DND-41 (cell line): ENCODE results near the gene NRXN3.

Experiments
- ATAC-seq: fragments of 200-7000 bp; cut with Tn5 transposase; 3 replicates; pipeline ENCODE4 v1.9.1; 2021; ENCODE audit warnings: low read depth; ENCODE audit not compliant: insufficient read depth
- DNase-seq: peaks from one replicate; pipeline ENCODE4 v3.0.0-alpha.2; 2020
- H2AFZ ChIP-seq: 2 replicates; pipeline ENCODE4 v1.6.0; 2012; ENCODE audit warnings: low read depth, low read length
- H3K27ac ChIP-seq: 2 replicates; pipeline ENCODE4 v1.5.1; 2012; ENCODE audit warnings: low read length, inconsistent platforms
- H3K27me3 ChIP-seq: fragments of 200-600 bp; sonication (generic); 2 replicates; pipeline ENCODE4 v1.6.0; 2012; ENCODE audit warnings: low read length, mild to moderate bottlenecking, inconsistent platforms; ENCODE audit not compliant: insufficient read depth, poor library complexity
- H3K36me3 ChIP-seq: 2 replicates; pipeline ENCODE4 v1.5.1; 2012; ENCODE audit warnings: low read length, inconsistent platforms; ENCODE audit not compliant: insufficient read depth
- H3K4me1 ChIP-seq: 2 replicates; pipeline ENCODE4 v1.5.1; 2012; ENCODE audit warnings: mild to moderate bottlenecking, low read length; ENCODE audit not compliant: insufficient read depth
- H3K4me2 ChIP-seq: 2 replicates; pipeline ENCODE4 v1.6.0; 2012; ENCODE audit warnings: mild to moderate bottlenecking, moderate library complexity, low read length, inconsistent platforms; ENCODE audit not compliant: insufficient read depth
- H3K4me3 ChIP-seq, 2 experiments: fragments of 200-600 bp in 1 of 2; shearing (Covaris generic) in 1 of 2; 2 replicates each; pipeline ENCODE4 v1.5.1; 2012 to 2016; ENCODE audit warnings: inconsistent platforms in 2 of 2, low read length in 2 of 2, mild to moderate bottlenecking in 2 of 2, low read depth in 1 of 2, moderate library complexity in 1 of 2
- H3K79me2 ChIP-seq: 2 replicates; pipeline ENCODE4 v1.6.0; 2012; ENCODE audit warnings: low read length, inconsistent platforms; ENCODE audit not compliant: insufficient read depth
- H3K9ac ChIP-seq: 2 replicates; pipeline ENCODE4 v1.6.0; 2012; ENCODE audit warnings: low read depth, mild to moderate bottlenecking, inconsistent platforms, low read length, moderate library complexity
- H3K9me3 ChIP-seq: 2 replicates; pipeline ENCODE4 v1.5.1; 2012; ENCODE audit warnings: low read length, moderate library complexity, mild to moderate bottlenecking, inconsistent platforms; ENCODE audit not compliant: insufficient read depth, severe bottlenecking
- H4K20me1 ChIP-seq: 2 replicates; pipeline ENCODE4 v1.6.0; 2012; ENCODE audit warnings: low read length; ENCODE audit not compliant: insufficient read depth
- CTCF ChIP-seq: IDR thresholded peaks from 2 replicates; pipeline ENCODE4 v1.5.1; 2012; ENCODE audit warnings: borderline replicate concordance, low read length, moderate library complexity, mild to moderate bottlenecking; ENCODE audit not compliant: poor library complexity, severe bottlenecking; ENCODE audit errors: extremely low read depth
- EZH2 ChIP-seq: IDR thresholded peaks from 3 replicates; pipeline ENCODE4 v1.6.1; 2012; ENCODE audit warnings: borderline replicate concordance, low read depth, mild to moderate bottlenecking, moderate library complexity, low read length, inconsistent platforms; ENCODE audit not compliant: severe bottlenecking

Gene NRXN3

GRCh38 chr14:79802093-79802492, 1631.9 kb downstream of the NRXN3 start:
- H2AFZ ChIP-seq, result no peak overlapping the region
- H3K4me3 ChIP-seq, result no peak overlapping the region
- no peak for ATAC-seq
- no peaks in the 10 kb centered on the region for H3K36me3 ChIP-seq
- H3K27ac ChIP-seq, result no peak overlapping the region
- TF ChIP-seq CTCF (no peak), EZH2 (no peak)
- no peak overlapping the region for H3K9ac ChIP-seq
- no peaks in the 10 kb centered on the region for H3K27me3 ChIP-seq
- H3K4me1 ChIP-seq, result no peaks in the 10 kb centered on the region
- H3K9me3 ChIP-seq, result no peaks in the 10 kb centered on the region
- DNase-seq, result no peak
- H4K20me1 ChIP-seq, result no peaks in the 10 kb centered on the region
- H3K79me2 ChIP-seq, result no peaks in the 10 kb centered on the region
- no peak overlapping the region for H3K4me2 ChIP-seq

- Histone ChIP-seq H3K9me3 (no peaks in the 10 kb centered on the region), H3K27ac (no peak overlapping the region), H3K79me2 (no peaks in the 10 kb centered on the region), H3K4me2 (no peak overlapping the region), H3K9ac (no peak overlapping the region), H2AFZ (no peak overlapping the region), H3K4me1 (peaks cover 3% of the 10 kb centered on the region; the same call in 1 of the 2 replicates), H3K4me3 (no peak overlapping the region), H3K27me3 (no peaks in the 10 kb centered on the region), H3K36me3 (no peaks in the 10 kb centered on the region), H4K20me1 (no peaks in the 10 kb centered on the region)
- TF ChIP-seq CTCF (no peak), EZH2 (no peak)
- DNase-seq, result no peak
- ATAC-seq, result no peak
These were observed 1635.5 kb downstream of the NRXN3 start for GRCh38 chr14:79805636-79806035.

- H3K4me3 ChIP-seq, result no peak overlapping the region
- H3K27me3 ChIP-seq, result no peaks in the 10 kb centered on the region
- no peaks in the 10 kb centered on the region for H4K20me1 ChIP-seq
- H3K79me2 ChIP-seq, result no peaks in the 10 kb centered on the region
- H3K9ac ChIP-seq, result no peak overlapping the region
- no peak overlapping the region for H2AFZ ChIP-seq
- no peak overlapping the region for H3K4me2 ChIP-seq
- peak; percentile 52 for TF ChIP-seq CTCF
- TF ChIP-seq EZH2, result no peak
- H3K9me3 ChIP-seq, result no peaks in the 10 kb centered on the region
- H3K27ac ChIP-seq, result no peak overlapping the region
- H3K36me3 ChIP-seq, result no peaks in the 10 kb centered on the region
- H3K4me1 ChIP-seq, result peaks cover 3% of the 10 kb centered on the region; the same call in 1 of the 2 replicates
- peak; percentile 64; the same call in 2 of the 3 replicates for ATAC-seq
- peak; percentile 11 for DNase-seq
These were observed 1639.9 kb downstream of the NRXN3 start for GRCh38 chr14:79809849-79810612.
